Inflammatory macrophage treated with lipopolysaccharide for 1 hour (primary cell): Measurements from ENCODE around the gene DNAH10.

Experiments used
- DNase-seq, 2 donors: peaks; one replicate each; pipeline ENCODE4 v3.0.0-alpha.2; 2020 to 2022

Gene DNAH10

GRCh38 chr12:123976227-123976826, 214.2 kb downstream of the DNAH10 start:
- no peak for DNase-seq

- no peak for DNase-seq
These were observed 217.5 kb downstream of the DNAH10 start for GRCh38 chr12:123979566-123979965.

- DNase-seq: no peak
These were observed 220.2 kb downstream of the DNAH10 start for GRCh38 chr12:123982269-123982668.

GRCh38 chr12:123983822-123984485, 221.9 kb downstream of the DNAH10 start:
- peak; percentile 62 to 66 for DNase-seq

GRCh38 chr12:123984903-123985302, 222.8 kb downstream of the DNAH10 start:
- DNase-seq: no peak
